IMR-90 (cell line): ENCODE measurements around the gene OSCAR. TPM values are rescaled to one million over a fixed set of nuclear protein-coding genes. Genes with fewer than 3 reads are reported as not detected.

Experiments
- ATAC-seq: fragments of 200-7000 bp; cut with Tn5 transposase; 2 replicates; pipeline ENCODE4 v1.9.1; 2020; ENCODE audit warnings: low read depth, mild to moderate bottlenecking, moderate library complexity
- BruUV-seq: library from RNA; stranded (reverse); fragments of 400-500 nt; replicated peaks from 2 replicates; lab custom pipeline; 2021; lab: Mats Ljungman, UMichigan
- CTCF ChIA-PET: fragments of 300-600 bp; formaldehyde crosslinking; extraction: SDS; loops from one replicate; lab custom pipeline; 2021; ENCODE audit warnings: antibody characterized with exemption; lab: Yijun Ruan, JAX
- POLR2A ChIA-PET: fragments of 300-600 bp; sonication (Branson Sonifier 250); formaldehyde crosslinking; loops from one replicate; lab custom pipeline; 2022; ENCODE audit warnings: antibody characterized with exemption; ENCODE audit not compliant: unreplicated experiment; lab: Charles Lee
- DNase-seq: peaks from one replicate; pipeline ENCODE4 v3.0.0; 2013
- H2AFZ ChIP-seq: replicated peaks from 2 replicates; pipeline ENCODE3; 2013; ENCODE audit warnings: low read length, mild to moderate bottlenecking; ENCODE audit not compliant: poor library complexity
- H2AK5ac ChIP-seq: 2 replicates; pipeline ENCODE4 v1.6.1; 2013; ENCODE audit warnings: low read depth, low read length, inconsistent platforms
- H2AK9ac ChIP-seq: replicated peaks from 2 replicates; pipeline ENCODE3; 2013; ENCODE audit warnings: mild to moderate bottlenecking, low read depth, low read length, moderate library complexity; ENCODE audit not compliant: poor library complexity
- H2BK120ac ChIP-seq: 2 replicates; pipeline ENCODE4 v1.6.1; 2013; ENCODE audit warnings: low read depth, low read length, inconsistent platforms
- H2BK15ac ChIP-seq: 3 replicates; pipeline ENCODE4 v1.6.1; 2013; ENCODE audit warnings: low read depth, low read length, inconsistent platforms
- H2BK20ac ChIP-seq: 2 replicates; pipeline ENCODE4 v1.6.1; 2013; ENCODE audit warnings: low read depth, mild to moderate bottlenecking, inconsistent platforms, low read length, moderate library complexity
- H2BK5ac ChIP-seq: 2 replicates; pipeline ENCODE4 v1.6.1; 2013; ENCODE audit warnings: mild to moderate bottlenecking, low read depth, low read length, inconsistent platforms; ENCODE audit not compliant: poor library complexity, severe bottlenecking
- H3K14ac ChIP-seq: replicated peaks from 2 replicates; pipeline ENCODE4 v1.6.1; 2013; ENCODE audit warnings: low read depth, low read length, inconsistent platforms
- H3K18ac ChIP-seq: 2 replicates; pipeline ENCODE4 v1.6.1; 2013; ENCODE audit warnings: low read depth, low read length, control low read depth
- H3K23ac ChIP-seq: 2 replicates; pipeline ENCODE4 v1.6.1; 2013; ENCODE audit warnings: low read depth, low read length, inconsistent platforms
- H3K27ac ChIP-seq: 2 replicates; pipeline ENCODE4 v1.5.1; 2013; ENCODE audit warnings: mild to moderate bottlenecking, control low read depth, low read length; ENCODE audit not compliant: insufficient read depth
- H3K27me3 ChIP-seq: 2 replicates; pipeline ENCODE4 v1.6.1; 2013; ENCODE audit warnings: low read length; ENCODE audit not compliant: control insufficient read depth, insufficient read depth
- H3K36me3 ChIP-seq: 2 replicates; pipeline ENCODE4 v1.6.1; 2013; ENCODE audit warnings: low read length, mixed read lengths; ENCODE audit not compliant: control insufficient read depth, insufficient read depth
- H3K4ac ChIP-seq: 2 replicates; pipeline ENCODE4 v1.6.1; 2013; ENCODE audit warnings: low read depth, low read length, inconsistent platforms
- H3K4me1 ChIP-seq: 2 replicates; pipeline ENCODE4 v1.6.1; 2013; ENCODE audit warnings: low read length, mixed read lengths; ENCODE audit not compliant: control insufficient read depth, insufficient read depth
- H3K4me2 ChIP-seq: 2 replicates; pipeline ENCODE4 v1.6.1; 2013; ENCODE audit warnings: low read depth, mild to moderate bottlenecking, control low read depth, low read length, moderate library complexity
- H3K4me3 ChIP-seq: 2 replicates; pipeline ENCODE4 v1.5.1; 2013; ENCODE audit warnings: low read depth, mild to moderate bottlenecking, control low read depth, low read length, moderate library complexity; ENCODE audit not compliant: insufficient read depth
- H3K56ac ChIP-seq: 2 replicates; pipeline ENCODE4 v1.6.1; 2013; ENCODE audit warnings: low read length, inconsistent platforms; ENCODE audit not compliant: insufficient read depth; ENCODE audit errors: extremely low read depth
- H3K79me1 ChIP-seq, 2 experiments: 2 replicates each; pipeline ENCODE4 v1.6.1; 2013; ENCODE audit warnings: low read length in 2 of 2, inconsistent platforms in 1 of 2, low read depth in 1 of 2
- H3K9ac ChIP-seq: 2 replicates; pipeline ENCODE4 v1.6.1; 2013; ENCODE audit warnings: low read depth, low read length, control low read depth
- H3K9me1 ChIP-seq: 2 replicates; pipeline ENCODE4 v1.6.1; 2013; ENCODE audit warnings: low read length, inconsistent platforms; ENCODE audit not compliant: insufficient read depth
- H3K9me3 ChIP-seq: 2 replicates; pipeline ENCODE4 v1.6.1; 2013; ENCODE audit warnings: low read length; ENCODE audit not compliant: control insufficient read depth, insufficient read depth
- H4K20me1 ChIP-seq: 2 replicates; pipeline ENCODE4 v1.6.1; 2013; ENCODE audit warnings: low read length, inconsistent platforms; ENCODE audit not compliant: insufficient read depth
- H4K5ac ChIP-seq: 2 replicates; pipeline ENCODE4 v1.6.1; 2013; ENCODE audit warnings: mild to moderate bottlenecking, low read depth, low read length, control low read depth
- H4K8ac ChIP-seq, 2 experiments: 2 replicates each; pipeline ENCODE4 v1.6.1; 2013; ENCODE audit warnings: low read depth in 2 of 2, low read length in 2 of 2, control low read depth in 1 of 2, inconsistent platforms in 1 of 2
- H4K91ac ChIP-seq: 2 replicates; pipeline ENCODE4 v1.6.1; 2013; ENCODE audit warnings: low read depth, low read length, inconsistent platforms; ENCODE audit not compliant: insufficient read depth
- BHLHE40 ChIP-seq: fragments of 150-350 bp; IDR thresholded peaks from 2 replicates; pipeline ENCODE4 v1.6.1; 2016; ENCODE audit warnings: mild to moderate bottlenecking, low read depth, low read length
- CEBPB ChIP-seq: IDR thresholded peaks from 2 replicates; pipeline ENCODE4 v1.6.1; 2012; ENCODE audit warnings: low read depth, low read length, improper control_type of control experiment
- CHD1 ChIP-seq: IDR thresholded peaks from 2 replicates; pipeline ENCODE4 v1.6.1; 2012; ENCODE audit warnings: low read depth, low read length, improper control_type of control experiment
- FOS ChIP-seq: fragments of 150-350 bp; IDR thresholded peaks from 2 replicates; pipeline ENCODE4 v1.6.1; 2016; ENCODE audit warnings: low read depth, low read length
- MAFK ChIP-seq: IDR thresholded peaks from 2 replicates; pipeline ENCODE4 v1.6.1; 2012; ENCODE audit warnings: low read depth, low read length, improper control_type of control experiment
- MAZ ChIP-seq: IDR thresholded peaks from 2 replicates; pipeline ENCODE4 v1.6.1; 2012; ENCODE audit warnings: low read depth, mild to moderate bottlenecking, low read length, improper control_type of control experiment, moderate library complexity, borderline replicate concordance
- MXI1 ChIP-seq: IDR thresholded peaks from 2 replicates; pipeline ENCODE4 v1.6.1; 2012; ENCODE audit warnings: low read depth, mild to moderate bottlenecking, low read length, moderate library complexity, borderline replicate concordance
- NFE2L2 ChIP-seq: fragments of 150-350 bp; IDR thresholded peaks from 2 replicates; pipeline ENCODE4 v1.6.1; 2016; ENCODE audit warnings: low read depth, mild to moderate bottlenecking, low read length
- POLR2A ChIP-seq: IDR thresholded peaks from 2 replicates; pipeline ENCODE4 v1.6.1; 2012; ENCODE audit warnings: mild to moderate bottlenecking, low read depth, low read length
- RAD21 ChIP-seq: IDR thresholded peaks from 2 replicates; pipeline ENCODE4 v1.6.1; 2012; ENCODE audit warnings: low read length, improper control_type of control experiment
- RCOR1 ChIP-seq: IDR thresholded peaks from 2 replicates; pipeline ENCODE4 v1.6.1; 2012; ENCODE audit warnings: mild to moderate bottlenecking, low read length, improper control_type of control experiment; ENCODE audit not compliant: insufficient replicate concordance
- RFX5 ChIP-seq: IDR thresholded peaks from 2 replicates; pipeline ENCODE4 v1.8.0; 2012; ENCODE audit warnings: low read depth, mild to moderate bottlenecking, low read length, moderate library complexity
- SMC3 ChIP-seq: fragments of 150-350 bp; IDR thresholded peaks from 2 replicates; pipeline ENCODE4 v1.6.1; 2016; ENCODE audit warnings: low read depth, mild to moderate bottlenecking, antibody characterized with exemption, low read length, moderate library complexity
- WGBS, 2 experiments: methylation state at CpG; one replicate each; pipeline versions ENCODE4 v1.1.5 to v1.1.7; 2013; ENCODE audit warnings: missing lambda C conversion rate in 2 of 2; ENCODE audit not compliant: insufficient read length in 1 of 2; ENCODE audit errors: extremely low coverage in 2 of 2; 5-methylcytosine and 5-hydroxymethylcytosine counted together
- dilution Hi-C: fragments of 300-500 bp; cut with HindIII; formaldehyde crosslinking; loops from one replicate; pipeline ENCODE4 v1.14.3; 2018; ENCODE audit warnings: low sequenced_read_pairs; ENCODE audit not compliant: unreplicated experiment
- in situ Hi-C: fragments of 300-500 bp; cut with MboI; formaldehyde crosslinking; loops from 3 replicates; pipeline ENCODE4 v1.14.3; 2019; ENCODE audit warnings: low sequenced_read_pairs, inconsistent platforms, mixed read lengths
- intact Hi-C: fragments of 100-400 bp; cut with micrococcal nuclease; formaldehyde crosslinking; loops from 2 replicates; pipeline ENCODE4 v1.10.0; 2022
- polyA plus RNA-seq, 3 experiments: library from polyadenylated mRNA; depleted of rRNA; stranded (reverse); fragments of >200 nt; gene quantifications; 2 replicates each; pipeline ENCODE4 v1.2.3, GENCODE V29; 2012; ENCODE audit warnings: low replicate concordance in 1 of 3
- total RNA-seq: library from RNA; depleted of rRNA; stranded (reverse); fragments of >200 nt; gene quantifications from 2 replicates; pipeline ENCODE4 v1.2.3, GENCODE V29; 2012
- TF ChIP-seq, protein P1 (sequence below): conservative IDR thresholded peaks from 2 replicates; pipeline ENCODE4 v1.5.1; 2012; ENCODE audit warnings: mild to moderate bottlenecking, low read depth, low read length, improper control_type of control experiment
- TF ChIP-seq, protein P2 (sequence below): fragments of 150-350 bp; IDR thresholded peaks from 2 replicates; pipeline ENCODE4 v1.6.1; 2016; ENCODE audit warnings: low read depth, mild to moderate bottlenecking, low read length, moderate library complexity, borderline replicate concordance
- TF ChIP-seq, protein P3 (sequence below): fragments of 150-350 bp; IDR thresholded peaks from 2 replicates; pipeline ENCODE4 v1.6.1; 2017; ENCODE audit warnings: mild to moderate bottlenecking, antibody characterized with exemption, low read length, low read depth

OSCAR gene
- total and polyA plus RNA-seq, 2 of the 4 experiments (the other 2 are of a cell fraction): 0.15 TPM; not detected in 1

DNA sequence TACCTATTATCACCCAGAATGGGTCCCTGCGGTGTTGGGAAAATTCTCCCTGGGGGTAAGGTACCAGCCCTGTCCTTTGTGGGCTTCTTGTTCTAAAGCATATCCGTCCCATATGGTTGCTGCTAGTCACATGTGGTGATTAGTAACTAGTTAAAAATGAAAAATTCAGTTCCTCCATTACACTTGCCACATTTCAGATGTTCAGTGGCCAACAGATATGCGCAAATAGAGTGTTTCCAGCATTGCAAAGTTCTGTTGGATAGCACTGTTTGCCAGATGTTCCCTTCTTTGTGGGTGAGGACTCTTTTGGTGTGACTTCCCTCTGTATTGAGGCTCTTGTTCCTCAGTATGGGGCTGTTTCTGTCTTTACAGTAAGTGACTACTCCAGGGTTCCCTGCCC is 40.8 kb upstream of the OSCAR start:
- in situ Hi-C loops: loop anchor here (25.0 kb wide), 1 partner anchor 1521 kb away; the partner anchor contains the start of gene U2AF2
- peaks cover 63% of the 10 kb centered on the region for H4K20me1 ChIP-seq
- H3K56ac ChIP-seq: no peak overlapping the region
- no peak overlapping the region for H2AFZ ChIP-seq
- H2BK15ac ChIP-seq: no peak overlapping the region
- no peak overlapping the region for H3K4me2 ChIP-seq
- dilution Hi-C loops: no loop called here
- no peak overlapping the region for H2BK5ac ChIP-seq
- no peak overlapping the region for H3K14ac ChIP-seq
- H3K9ac ChIP-seq: no peak overlapping the region
- peaks cover 49% of the 10 kb centered on the region for H3K36me3 ChIP-seq
- no peak overlapping the region for H3K4ac ChIP-seq
- H3K27me3 ChIP-seq: no peaks in the 10 kb centered on the region
- ATAC-seq (no peak), DNase-seq (peak; percentile 29)
- no peak overlapping the region for H4K8ac ChIP-seq
- H3K27ac ChIP-seq: no peak overlapping the region
- intact Hi-C loops: no loop called here
- ChIA-PET CTCF (no interaction called here), POLR2A (no interaction called here)
- peaks cover 6% of the 10 kb centered on the region for H3K4me1 ChIP-seq
- TF ChIP-seq, protein P1, sequence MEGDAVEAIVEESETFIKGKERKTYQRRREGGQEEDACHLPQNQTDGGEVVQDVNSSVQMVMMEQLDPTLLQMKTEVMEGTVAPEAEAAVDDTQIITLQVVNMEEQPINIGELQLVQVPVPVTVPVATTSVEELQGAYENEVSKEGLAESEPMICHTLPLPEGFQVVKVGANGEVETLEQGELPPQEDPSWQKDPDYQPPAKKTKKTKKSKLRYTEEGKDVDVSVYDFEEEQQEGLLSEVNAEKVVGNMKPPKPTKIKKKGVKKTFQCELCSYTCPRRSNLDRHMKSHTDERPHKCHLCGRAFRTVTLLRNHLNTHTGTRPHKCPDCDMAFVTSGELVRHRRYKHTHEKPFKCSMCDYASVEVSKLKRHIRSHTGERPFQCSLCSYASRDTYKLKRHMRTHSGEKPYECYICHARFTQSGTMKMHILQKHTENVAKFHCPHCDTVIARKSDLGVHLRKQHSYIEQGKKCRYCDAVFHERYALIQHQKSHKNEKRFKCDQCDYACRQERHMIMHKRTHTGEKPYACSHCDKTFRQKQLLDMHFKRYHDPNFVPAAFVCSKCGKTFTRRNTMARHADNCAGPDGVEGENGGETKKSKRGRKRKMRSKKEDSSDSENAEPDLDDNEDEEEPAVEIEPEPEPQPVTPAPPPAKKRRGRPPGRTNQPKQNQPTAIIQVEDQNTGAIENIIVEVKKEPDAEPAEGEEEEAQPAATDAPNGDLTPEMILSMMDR: no peak
- TF ChIP-seq MAZ: no peak
- TF ChIP-seq, protein P2, sequence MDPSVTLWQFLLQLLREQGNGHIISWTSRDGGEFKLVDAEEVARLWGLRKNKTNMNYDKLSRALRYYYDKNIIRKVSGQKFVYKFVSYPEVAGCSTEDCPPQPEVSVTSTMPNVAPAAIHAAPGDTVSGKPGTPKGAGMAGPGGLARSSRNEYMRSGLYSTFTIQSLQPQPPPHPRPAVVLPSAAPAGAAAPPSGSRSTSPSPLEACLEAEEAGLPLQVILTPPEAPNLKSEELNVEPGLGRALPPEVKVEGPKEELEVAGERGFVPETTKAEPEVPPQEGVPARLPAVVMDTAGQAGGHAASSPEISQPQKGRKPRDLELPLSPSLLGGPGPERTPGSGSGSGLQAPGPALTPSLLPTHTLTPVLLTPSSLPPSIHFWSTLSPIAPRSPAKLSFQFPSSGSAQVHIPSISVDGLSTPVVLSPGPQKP: no peak
- TF ChIP-seq RCOR1: no peak
- TF ChIP-seq SMC3: no peak
- TF ChIP-seq BHLHE40: no peak
- TF ChIP-seq CHD1: no peak
- TF ChIP-seq NFE2L2: no peak
- no peak for TF ChIP-seq CEBPB
- no peak for TF ChIP-seq POLR2A
- TF ChIP-seq, protein P3, sequence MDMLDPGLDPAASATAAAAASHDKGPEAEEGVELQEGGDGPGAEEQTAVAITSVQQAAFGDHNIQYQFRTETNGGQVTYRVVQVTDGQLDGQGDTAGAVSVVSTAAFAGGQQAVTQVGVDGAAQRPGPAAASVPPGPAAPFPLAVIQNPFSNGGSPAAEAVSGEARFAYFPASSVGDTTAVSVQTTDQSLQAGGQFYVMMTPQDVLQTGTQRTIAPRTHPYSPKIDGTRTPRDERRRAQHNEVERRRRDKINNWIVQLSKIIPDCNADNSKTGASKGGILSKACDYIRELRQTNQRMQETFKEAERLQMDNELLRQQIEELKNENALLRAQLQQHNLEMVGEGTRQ: no peak
- no peak for TF ChIP-seq MAFK
- no peak for TF ChIP-seq FOS
- no peak for TF ChIP-seq RFX5
- TF ChIP-seq RAD21: no peak
- no peak for TF ChIP-seq MXI1
- H2BK120ac ChIP-seq: no peak overlapping the region
- H3K9me3 ChIP-seq: no peaks in the 10 kb centered on the region
- H4K91ac ChIP-seq: no peak overlapping the region
- H3K18ac ChIP-seq: no peak overlapping the region
- no peak overlapping the region for H2AK5ac ChIP-seq
- no peak overlapping the region for H2BK20ac ChIP-seq
- no CpG with 5 or more reads among the region's 3 CpGs for WGBS, 2 experiments
- no peak overlapping the region for H3K23ac ChIP-seq
- no peak overlapping the region for H3K4me3 ChIP-seq
- no peak overlapping the region for H4K5ac ChIP-seq
- peaks cover 19 to 60% of the 10 kb centered on the region in 2 experiments for H3K79me1 ChIP-seq
- no peak overlapping the region for H2AK9ac ChIP-seq
- peaks cover 16% of the 10 kb centered on the region for H3K9me1 ChIP-seq
- no TSS peak for BruUV-seq
